Heart left ventricle (tissue), 16 donors: ENCODE data around the gene STRADB. TPM values are rescaled to one million over a fixed set of nuclear protein-coding genes. Genes with fewer than 3 reads are reported as not detected.
"Not testable (repeated sequence)": the region's sequence is repeated elsewhere in the genome, so short reads cannot be mapped to it uniquely, and the experiment has no call there.

ENCODE experiments used
- ATAC-seq, 4 donors: fragments of 200-7000 bp; cut with Tn5 transposase; one replicate each; pipeline ENCODE4 v1.9.1; 2020 to 2022; ENCODE audit warnings: moderate library complexity in 4 of 4, mild to moderate bottlenecking in 3 of 4, moderate number of reproducible peaks in 1 of 4
- DNase-seq, 5 donors: peaks; one replicate each; pipeline ENCODE4 v3.0.0-alpha.2; 2020
- H3K27ac ChIP-seq, 12 donors: fragments of 200-600 bp; sonication (generic) in 4 of 12; one replicate each; pipeline versions ENCODE4 v1.5.0 to v1.8.0; 2016 to 2022; ENCODE audit warnings: mild to moderate bottlenecking in 2 of 12
- H3K27me3 ChIP-seq, 9 donors: fragments of 200-600 bp; sonication (generic) in 2 of 9; one replicate each; pipeline versions ENCODE4 v1.5.1 to v1.8.0; 2016 to 2022; ENCODE audit warnings: mild to moderate bottlenecking in 3 of 9
- H3K36me3 ChIP-seq, 9 donors: fragments of 200-600 bp; sonication (generic) in 2 of 9; one replicate each; pipeline versions ENCODE4 v1.5.0 to v1.8.0; 2018 to 2022; ENCODE audit warnings: mild to moderate bottlenecking in 2 of 9
- H3K4me1 ChIP-seq, 12 donors: fragments of 200-600 bp; sonication (generic) in 4 of 12; one replicate each; pipeline versions ENCODE4 v1.5.0 to v1.8.0; 2016 to 2022; ENCODE audit warnings: mild to moderate bottlenecking in 3 of 12
- H3K4me3 ChIP-seq, 12 donors: fragments of 200-600 bp; sonication (generic) in 4 of 12; one replicate each; pipeline versions ENCODE4 v1.5.0 to v1.8.0; 2017 to 2022; ENCODE audit warnings: mild to moderate bottlenecking in 9 of 12, moderate library complexity in 4 of 12
- H3K9me3 ChIP-seq, 12 donors: fragments of 200-600 bp; sonication (generic) in 4 of 12; one replicate each; pipeline versions ENCODE4 v1.5.0 to v1.8.0; 2016 to 2022; ENCODE audit warnings: mild to moderate bottlenecking in 1 of 12
- POLR2A ChIP-seq, 2 donors: fragments of 450-650 bp; IDR thresholded peaks; one replicate each; pipeline ENCODE4 v1.6.1; 2017; ENCODE audit warnings: antibody characterized with exemption in 2 of 2, mild to moderate bottlenecking in 2 of 2, moderate library complexity in 2 of 2
- WGBS, 4 donors: extraction: QIAGEN DNeasy Blood & Tissue Kit in 2 of 4; methylation state at CpG; one replicate each; pipeline versions ENCODE4 v1.1.5 to v1.1.7; 2013 to 2018; 5-methylcytosine and 5-hydroxymethylcytosine counted together
- intact Hi-C, 10 donors: fragments of 100-400 bp; cut with DNase I; formaldehyde crosslinking; loops; one replicate each; pipeline versions ENCODE4 v1.11.1 to v1.14.2; 2022
- polyA plus RNA-seq, 2 donors: library from polyadenylated mRNA; stranded (reverse); fragments of 200-250 nt; gene quantifications; one replicate each; pipeline ENCODE4 v1.2.3, GENCODE V29; 2013
- total RNA-seq, 9 donors: library from RNA; depleted of rRNA in 2 of 9; stranded (reverse); fragments of >200 nt in 2 of 9; fragmentation: NEBNext Ultra II Directional in 3 of 9; extraction: Animal tissue kit (Norgen Biotek cat#: 25700) in 3 of 9; gene quantifications; one replicate each; pipeline versions ENCODE4 v1.1.0 to v1.2.4, GENCODE V29; 2016 to 2023
- TF ChIP-seq, protein P1 (sequence below), 12 donors: fragments of 200-600 bp; sonication (generic) in 4 of 12; IDR thresholded peaks; one replicate each; pipeline versions ENCODE4 v1.5.0 to v1.8.0; 2018 to 2022; ENCODE audit warnings: antibody characterized with exemption in 12 of 12, mild to moderate bottlenecking in 5 of 12
- donor health status: ischemic (EF 13 %, LVEDD 7.1; RV severe dilation, severe dysfunction).
- donor health status: healthy with polysubstance abuse.
- donor health status: DM: no; HTN: yes; CAD: no.
- donor health status: DM: no; HTN: no; CAD: no.
- donor health status: ischemic (EF 25% LVEDD 6.9; RV normal size, moderate dysfunction).
- donor health status: ischemic (EF 25% LVEDD 5.7; RV mildly dilated, moderate dysfunction).
- donor health status: healthy.
- donor health status: DM: yes; HTN: yes; CAD: no.
- donor health status: ischemic (EF 35%, LVEDD 5.7; RV mildly dilated, moderate dysfunction).
- donor health status: nonischemic (EF 11% LVEDD 7.7; RV severe dilation, severe dysfunction).
- donor health status: DM: yes; HTN: yes; CAD: no.
- donor health status: PGD.
- donor health status: ischemic (EF 29% LVEDD 5.4; RV normal size, mild dysfunction).
- donor health status: nonischemic (EF 23%, LVEDD 6.1; RV moderate dilation, normal function).

The STRADB gene
- total and polyA plus RNA-seq, 11 donors: 28.6 to 105 (median 57.9) TPM

DNA sequence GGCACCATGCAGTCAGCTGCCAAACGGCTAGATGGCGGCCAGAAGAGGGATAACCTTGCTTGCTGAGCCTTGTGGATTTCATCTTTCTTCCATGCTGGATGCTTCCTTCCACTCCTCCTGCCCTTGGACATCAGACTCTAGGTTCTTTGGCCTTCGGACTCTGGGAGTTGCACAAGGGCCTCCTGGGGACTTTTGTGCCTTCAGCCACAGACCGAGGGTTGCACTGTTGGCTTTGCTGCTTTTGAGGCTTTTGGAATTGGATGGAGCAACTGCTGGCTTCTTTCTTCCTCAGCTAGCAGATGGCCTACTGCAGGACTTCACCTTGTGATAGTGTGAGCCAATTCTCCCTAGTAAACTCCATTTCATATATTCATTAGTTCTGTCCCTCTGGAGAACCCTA, 31.0 kb downstream of the STRADB start:
- Histone ChIP-seq H3K4me1 (no peaks in the 10 kb centered on the region), H3K9me3 (no peaks in the 10 kb centered on the region), H3K4me3 (no peak overlapping the region), H3K36me3 (peaks cover 0 to 49% (median 37%) of the 10 kb centered on the region in 9 donors), H3K27ac (no peak overlapping the region), H3K27me3 (no peaks in the 10 kb centered on the region)
- DNase-seq: no peak
- intact Hi-C loops: loop anchor here in 1 of 10 donors (10.0 kb wide), 1 partner anchor 142 kb away; no protein-coding TSS in a partner anchor
- 92 to 95% (median 92%) methylated on average over 4 of the region's 4 CpGs for WGBS, 4 donors
- TF ChIP-seq, protein P1, sequence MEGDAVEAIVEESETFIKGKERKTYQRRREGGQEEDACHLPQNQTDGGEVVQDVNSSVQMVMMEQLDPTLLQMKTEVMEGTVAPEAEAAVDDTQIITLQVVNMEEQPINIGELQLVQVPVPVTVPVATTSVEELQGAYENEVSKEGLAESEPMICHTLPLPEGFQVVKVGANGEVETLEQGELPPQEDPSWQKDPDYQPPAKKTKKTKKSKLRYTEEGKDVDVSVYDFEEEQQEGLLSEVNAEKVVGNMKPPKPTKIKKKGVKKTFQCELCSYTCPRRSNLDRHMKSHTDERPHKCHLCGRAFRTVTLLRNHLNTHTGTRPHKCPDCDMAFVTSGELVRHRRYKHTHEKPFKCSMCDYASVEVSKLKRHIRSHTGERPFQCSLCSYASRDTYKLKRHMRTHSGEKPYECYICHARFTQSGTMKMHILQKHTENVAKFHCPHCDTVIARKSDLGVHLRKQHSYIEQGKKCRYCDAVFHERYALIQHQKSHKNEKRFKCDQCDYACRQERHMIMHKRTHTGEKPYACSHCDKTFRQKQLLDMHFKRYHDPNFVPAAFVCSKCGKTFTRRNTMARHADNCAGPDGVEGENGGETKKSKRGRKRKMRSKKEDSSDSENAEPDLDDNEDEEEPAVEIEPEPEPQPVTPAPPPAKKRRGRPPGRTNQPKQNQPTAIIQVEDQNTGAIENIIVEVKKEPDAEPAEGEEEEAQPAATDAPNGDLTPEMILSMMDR (IDR thresholded peaks at IDR 0.05): no peak
- no peak for TF ChIP-seq POLR2A (IDR thresholded peaks at IDR 0.05)
- ATAC-seq: peak in 1 of 4 donors; percentile 13

- Histone ChIP-seq H3K4me3 (no peak overlapping the region), H3K27ac (no peak overlapping the region), H3K9me3 (no peaks in the 10 kb centered on the region), H3K27me3 (no peaks in the 10 kb centered on the region), H3K36me3 (peaks cover 0 to 41% (median 29%) of the 10 kb centered on the region in 9 donors), H3K4me1 (no peaks in the 10 kb centered on the region)
- no peak for ATAC-seq
- DNase-seq: no peak
- no peak for TF ChIP-seq POLR2A (IDR thresholded peaks at IDR 0.05)
- TF ChIP-seq, protein P1 (IDR thresholded peaks at IDR 0.05): no peak
- intact Hi-C loops: loop anchor here in 1 of 10 donors (10.0 kb wide), 1 partner anchor 141 kb away; no protein-coding TSS in a partner anchor
- 0 to 33% (median 15%) methylated on average over 1 of the region's 1 CpG for whole genome bisulfite sequencing, 4 donors
Measured at GRCh38 chr2:201483342-201483741, 31.8 kb downstream of the STRADB start.

- not testable (repeated sequence) for H3K27ac ChIP-seq, H3K4me1 ChIP-seq, H3K4me3 ChIP-seq, H3K27me3 ChIP-seq, DNase-seq, H3K9me3 ChIP-seq, ATAC-seq
- intact Hi-C loops: loop anchor here in 1 of 10 donors (10.0 kb wide), 1 partner anchor 141 kb away; no protein-coding TSS in a partner anchor
- WGBS, 4 donors: 88 to 92% (median 90%) methylated on average over 4 of the region's 4 CpGs
- H3K36me3 ChIP-seq: peaks cover 0 to 37% (median 25%) of the 10 kb centered on the region in 9 donors
Measured at GRCh38 chr2:201483758-201484157, 32.2 kb downstream of the STRADB start.

GRCh38 chr2:201484805-201485204, 33.3 kb downstream of the STRADB start:
- WGBS, 4 donors: 42 to 57% (median 52%) methylated on average over 4 of the region's 4 CpGs

More at GRCh38 chr2:201484805-201485204, 33.3 kb downstream of the STRADB start:
- Histone ChIP-seq H3K9me3 (no peaks in the 10 kb centered on the region), H3K27ac (no peak overlapping the region), H3K27me3 (no peaks in the 10 kb centered on the region), H3K4me3 (no peak overlapping the region), H3K36me3 (peaks cover 0 to 27% (median 16%) of the 10 kb centered on the region in 9 donors), H3K4me1 (no peaks in the 10 kb centered on the region)
- ATAC-seq (no peak), DNase-seq (no peak)
- intact Hi-C loops: loop anchor here in 1 of 10 donors (10.0 kb wide), 1 partner anchor 140 kb away; no protein-coding TSS in a partner anchor
- TF ChIP-seq, protein P1 (IDR thresholded peaks at IDR 0.05): no peak
- no peak for TF ChIP-seq POLR2A (IDR thresholded peaks at IDR 0.05)
